Testis (tissue), 3 donors: ENCODE data around the gene CCM2. TPM values are rescaled to one million over a fixed set of nuclear protein-coding genes. Genes with fewer than 3 reads are reported as not detected.

Source experiments
- DNase-seq: peaks from one replicate; pipeline ENCODE4 v3.0.0-alpha.2; 2019
- H3K27ac ChIP-seq, 2 donors: fragments of 200-600 bp; sonication (generic); one replicate each; pipeline ENCODE4 v1.5.1; 2019
- H3K27me3 ChIP-seq: fragments of 200-600 bp; sonication (generic); one replicate; pipeline ENCODE4 v1.5.1; 2019
- H3K36me3 ChIP-seq: fragments of 200-600 bp; sonication (generic); one replicate; pipeline ENCODE4 v1.5.1; 2017; ENCODE audit warnings: low read depth; ENCODE audit errors: missing control alignments
- H3K4me1 ChIP-seq: fragments of 200-600 bp; sonication (generic); one replicate; pipeline ENCODE4 v1.5.1; 2019
- H3K4me3 ChIP-seq, 2 donors: fragments of 200-600 bp; sonication (generic); one replicate each; pipeline ENCODE4 v1.5.1; 2017 to 2019
- H3K9me3 ChIP-seq: fragments of 200-600 bp; sonication (generic); one replicate; pipeline ENCODE4 v1.5.1; 2017
- CTCF ChIP-seq, 3 experiments: fragments of 450-650 bp in 2 of 3; fragments of 200-600 bp in 1 of 3; sonication (generic) in 1 of 3; IDR thresholded peaks; one replicate each; pipeline ENCODE4 v1.5.1; 2016 to 2019; ENCODE audit warnings: antibody characterized with exemption in 3 of 3, mild to moderate bottlenecking in 2 of 3, moderate library complexity in 1 of 3
- POLR2A ChIP-seq: fragments of 450-650 bp; IDR thresholded peaks from one replicate; pipeline ENCODE4 v1.6.1; 2017; ENCODE audit warnings: antibody characterized with exemption, mild to moderate bottlenecking, moderate library complexity
- WGBS, 2 donors: methylation state at CpG; one replicate each; pipeline ENCODE4 v1.1.5; 2018; 5-methylcytosine and 5-hydroxymethylcytosine counted together
- intact Hi-C: fragments of 100-400 bp; cut with DNase I; formaldehyde crosslinking; loops from one replicate; pipeline ENCODE4 v1.15.1; 2023; ENCODE audit warnings: low total_unique reads
- polyA plus RNA-seq: library from polyadenylated mRNA; stranded (reverse); fragments of 350-450 nt; fragmentation: Illumina TruSeq; extraction: RNeasy Lipid Tissue Mini Kit (QIAGEN cat#74804); gene quantifications from one replicate; pipeline ENCODE4 v1.2.3, GENCODE V29; 2014; ENCODE audit warnings: low read depth, low replicate concordance; ENCODE audit not compliant: insufficient read depth
- total RNA-seq, 2 donors: library from RNA; depleted of rRNA; stranded (reverse); fragments of >200 nt; gene quantifications; one replicate each; pipeline ENCODE4 v1.2.3, GENCODE V29; 2016

CCM2 gene
- total and polyA plus RNA-seq, 3 donors from 2014 or later = 57.6 to 95.1 (median 85.4) TPM

- TF ChIP-seq CTCF (IDR thresholded peaks at IDR 0.05) (no peak), POLR2A (no peak)
- no peak for DNase-seq
- Histone ChIP-seq H3K36me3 (no peaks in the 10 kb centered on the region), H3K4me1 (no peaks in the 10 kb centered on the region), H3K9me3 (no peaks in the 10 kb centered on the region), H3K27ac (no peak overlapping the region), H3K4me3 (no peak overlapping the region), H3K27me3 (no peaks in the 10 kb centered on the region)
- intact Hi-C loops = loop anchor here (10.0 kb wide), 1 partner anchor 163 kb away; no protein-coding TSS in a partner anchor
- 73 to 78% methylated on average over 5 of the region's 5 CpGs for WGBS, 2 donors
These were observed 28.0 kb upstream of the CCM2 start for GRCh38 chr7:44971902-44972441.

GRCh38 chr7:44972562-44972961, 27.4 kb upstream of the CCM2 start:
- Histone ChIP-seq H3K27me3 (no peaks in the 10 kb centered on the region), H3K36me3 (no peaks in the 10 kb centered on the region), H3K4me3 (no peak overlapping the region), H3K27ac (no peak overlapping the region), H3K9me3 (no peaks in the 10 kb centered on the region), H3K4me1 (no peaks in the 10 kb centered on the region)
- DNase-seq = no peak
- 82 to 90% methylated on average over 2 to 3 of the region's 3 CpGs for WGBS, 2 donors
- intact Hi-C loops = loop anchor here (10.0 kb wide), 1 partner anchor 162 kb away; no protein-coding TSS in a partner anchor
- TF ChIP-seq CTCF (IDR thresholded peaks at IDR 0.05) = no peak
- TF ChIP-seq POLR2A = no peak

DNA sequence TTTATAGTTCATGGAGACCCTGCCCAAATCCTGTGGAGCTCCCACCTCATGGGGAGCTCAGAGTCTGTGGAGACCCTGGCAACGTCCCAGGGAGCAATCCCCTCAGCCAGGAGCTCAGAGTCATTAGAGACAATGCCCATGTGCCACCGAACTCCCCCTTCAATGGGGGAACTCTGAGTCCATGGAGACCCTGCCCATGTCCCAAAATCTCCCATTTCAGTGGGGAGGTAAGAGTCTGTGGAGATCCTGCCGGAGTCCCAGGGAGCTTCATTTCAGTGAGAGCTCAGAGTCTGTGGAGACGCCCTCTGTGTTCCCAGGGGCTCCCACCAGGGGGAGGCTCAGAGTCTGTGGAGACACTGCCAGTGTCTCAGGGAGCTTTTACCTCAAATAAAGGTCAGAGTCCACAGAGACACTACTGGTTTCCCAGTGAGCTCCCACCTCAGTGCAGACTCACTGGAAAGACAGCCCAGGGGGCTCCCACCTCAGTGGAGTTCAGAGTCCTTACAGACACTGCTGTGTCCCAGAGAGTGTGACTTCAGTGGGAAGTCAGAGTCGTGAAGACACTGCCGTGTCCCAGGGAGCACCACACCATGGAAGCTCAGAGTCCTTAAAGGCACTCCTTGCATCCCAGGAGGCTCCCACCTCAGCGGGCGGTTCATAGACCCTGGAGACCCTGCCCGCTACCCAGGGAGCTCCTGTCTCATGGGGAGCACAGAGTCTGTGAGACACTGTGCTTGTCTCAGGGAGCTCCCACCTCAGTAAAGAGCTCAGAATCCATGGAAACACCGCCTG, 26.2 kb upstream of the CCM2 start:
- Histone ChIP-seq H3K4me1 (no peaks in the 10 kb centered on the region), H3K36me3 (no peaks in the 10 kb centered on the region), H3K4me3 (no peak overlapping the region), H3K9me3 (no peaks in the 10 kb centered on the region), H3K27me3 (no peaks in the 10 kb centered on the region), H3K27ac (no peak overlapping the region)
- intact Hi-C loops = loop anchor here (10.0 kb wide), 1 partner anchor 161 kb away; no protein-coding TSS in a partner anchor
- TF ChIP-seq POLR2A (no peak), CTCF (IDR thresholded peaks at IDR 0.05) (peak; percentile 32 to 52 (median 49))
- DNase-seq = peak; percentile 78
- 72 to 75% methylated on average over 3 to 10 of the region's 10 CpGs for WGBS, 2 donors

DNA sequence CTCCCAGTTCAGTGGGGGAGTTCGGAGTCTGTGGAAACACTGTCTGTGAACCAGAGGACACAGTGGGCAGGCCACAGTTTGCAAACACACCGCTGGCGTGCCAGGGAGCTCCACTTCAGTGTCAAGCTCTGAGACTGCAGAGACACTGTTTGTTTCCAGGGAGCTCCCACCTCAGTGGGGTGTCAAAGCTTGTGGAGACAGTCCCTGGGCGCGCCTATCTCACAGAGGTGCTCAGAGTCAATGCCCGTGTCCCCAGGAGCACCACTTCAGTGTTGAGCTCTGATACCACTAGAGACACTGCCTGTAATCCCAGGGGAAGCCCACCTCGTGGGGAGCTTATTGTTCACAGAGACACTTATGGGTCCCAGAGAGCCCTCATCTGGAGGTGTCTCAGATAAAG, 25.5 kb upstream of the CCM2 start:
- no peaks in the 10 kb centered on the region for H3K27me3 ChIP-seq
- no peak overlapping the region for H3K27ac ChIP-seq
- DNase-seq = no peak
- no peaks in the 10 kb centered on the region for H3K4me1 ChIP-seq
- H3K9me3 ChIP-seq = no peaks in the 10 kb centered on the region
- TF ChIP-seq POLR2A (no peak), CTCF (IDR thresholded peaks at IDR 0.05) (no peak)
- WGBS, 2 donors = 57 to 92% methylated on average over 3 to 7 of the region's 7 CpGs
- H3K4me3 ChIP-seq = no peak overlapping the region
- intact Hi-C loops = loop anchor here (10.0 kb wide), 1 partner anchor 160 kb away; no protein-coding TSS in a partner anchor
- H3K36me3 ChIP-seq = no peaks in the 10 kb centered on the region
